H1 (cell line): ENCODE measurements around the gene FKBP10.

Experiments used
- HDAC6 ChIP-seq: IDR thresholded peaks from one replicate; pipeline ENCODE4 v1.7.1; 2012; ENCODE audit warnings: low read depth, mild to moderate bottlenecking, inconsistent platforms, low read length, moderate library complexity
- TF ChIP-seq, protein P1 (sequence below), 3 experiments: IDR thresholded peaks; 1 replicate in 2 of 3; 2 replicates in 1 of 3; pipeline versions ENCODE4 v1.5.1 to v1.6.1; 2011; ENCODE audit warnings: low read length in 3 of 3, mild to moderate bottlenecking in 3 of 3, inconsistent platforms in 2 of 3, low read depth in 1 of 3, moderate library complexity in 1 of 3; ENCODE audit not compliant: insufficient read depth in 1 of 3; ENCODE audit errors: control extremely low read depth in 1 of 3

GRCh38 chr17:41793784-41794539, 18.8 kb upstream of the FKBP10 start:
- TF ChIP-seq HDAC6, result no peak
- TF ChIP-seq, protein P1, sequence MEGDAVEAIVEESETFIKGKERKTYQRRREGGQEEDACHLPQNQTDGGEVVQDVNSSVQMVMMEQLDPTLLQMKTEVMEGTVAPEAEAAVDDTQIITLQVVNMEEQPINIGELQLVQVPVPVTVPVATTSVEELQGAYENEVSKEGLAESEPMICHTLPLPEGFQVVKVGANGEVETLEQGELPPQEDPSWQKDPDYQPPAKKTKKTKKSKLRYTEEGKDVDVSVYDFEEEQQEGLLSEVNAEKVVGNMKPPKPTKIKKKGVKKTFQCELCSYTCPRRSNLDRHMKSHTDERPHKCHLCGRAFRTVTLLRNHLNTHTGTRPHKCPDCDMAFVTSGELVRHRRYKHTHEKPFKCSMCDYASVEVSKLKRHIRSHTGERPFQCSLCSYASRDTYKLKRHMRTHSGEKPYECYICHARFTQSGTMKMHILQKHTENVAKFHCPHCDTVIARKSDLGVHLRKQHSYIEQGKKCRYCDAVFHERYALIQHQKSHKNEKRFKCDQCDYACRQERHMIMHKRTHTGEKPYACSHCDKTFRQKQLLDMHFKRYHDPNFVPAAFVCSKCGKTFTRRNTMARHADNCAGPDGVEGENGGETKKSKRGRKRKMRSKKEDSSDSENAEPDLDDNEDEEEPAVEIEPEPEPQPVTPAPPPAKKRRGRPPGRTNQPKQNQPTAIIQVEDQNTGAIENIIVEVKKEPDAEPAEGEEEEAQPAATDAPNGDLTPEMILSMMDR (IDR thresholded peaks at IDR 0.05; ENCODE audit: control extremely low read depth in 1 of 3, insufficient read depth in 1 of 3, low read depth in 1 of 3, low read length in 3 of 3), result peak in 1 of 3 experiments; percentile 20; a peak in 2 of 4 replicates
